ENCODE measurements around the gene DLG2.
"Not testable (repeated sequence)": the region's sequence is repeated elsewhere in the genome, so short reads cannot be mapped to it uniquely, and the experiment has no call there.

The DLG2 gene

GRCh38 chr11:85110246-85110645, 516.9 kb downstream of the DLG2 start:
- DNase-seq (ENCODE audit: low spot score): not testable (repeated sequence)

- DNase-seq (ENCODE audit: low spot score): no peak
Observed at GRCh38 chr11:85109141-85109540, 518.0 kb downstream of the DLG2 start.

GRCh38 chr11:85105868-85106267, 521.3 kb downstream of the DLG2 start:
- no peak for DNase-seq (ENCODE audit: low spot score)

- no peak for DNase-seq (ENCODE audit: low spot score)
Observed at GRCh38 chr11:85099522-85099921, 527.6 kb downstream of the DLG2 start.

GRCh38 chr11:85098996-85099395, 528.1 kb downstream of the DLG2 start:
- no peak for DNase-seq (ENCODE audit: low spot score)

GRCh38 chr11:85096939-85097338, 530.2 kb downstream of the DLG2 start:
- DNase-seq (ENCODE audit: low spot score): no peak

- DNase-seq (ENCODE audit: low spot score): no peak
Observed at GRCh38 chr11:85095239-85095638, 531.9 kb downstream of the DLG2 start.

GRCh38 chr11:85094795-85095194, 532.3 kb downstream of the DLG2 start:
- DNase-seq (ENCODE audit: low spot score): no peak

- DNase-seq (ENCODE audit: low spot score): no peak
Observed at GRCh38 chr11:85089654-85090053, 537.5 kb downstream of the DLG2 start.

GRCh38 chr11:85088286-85088685, 538.9 kb downstream of the DLG2 start:
- DNase-seq (ENCODE audit: low spot score): no peak

- no peak for DNase-seq (ENCODE audit: low spot score)
Observed at GRCh38 chr11:85086504-85087284, 540.5 kb downstream of the DLG2 start.

- no peak for DNase-seq (ENCODE audit: low spot score)
Observed at GRCh38 chr11:85076535-85077330, 550.4 kb downstream of the DLG2 start.

GRCh38 chr11:85062659-85063058, 564.5 kb downstream of the DLG2 start:
- no peak for DNase-seq (ENCODE audit: low spot score)

- DNase-seq (ENCODE audit: low spot score): no peak
Observed at GRCh38 chr11:85052636-85053035, 574.5 kb downstream of the DLG2 start.

- DNase-seq (ENCODE audit: low spot score): no peak
Observed at GRCh38 chr11:85048801-85049200, 578.3 kb downstream of the DLG2 start.

- DNase-seq (ENCODE audit: low spot score): no peak
Observed at GRCh38 chr11:85045716-85046115, 581.4 kb downstream of the DLG2 start.

GRCh38 chr11:85044911-85045310, 582.2 kb downstream of the DLG2 start:
- DNase-seq (ENCODE audit: low spot score): no peak

GRCh38 chr11:85042361-85042760, 584.8 kb downstream of the DLG2 start:
- no peak for DNase-seq (ENCODE audit: low spot score)

GRCh38 chr11:85040166-85040565, 587.0 kb downstream of the DLG2 start:
- DNase-seq (ENCODE audit: low spot score): no peak

- no peak for DNase-seq (ENCODE audit: low spot score)
Observed at GRCh38 chr11:85029964-85030363, 597.2 kb downstream of the DLG2 start.

GRCh38 chr11:85028329-85029101, 598.6 kb downstream of the DLG2 start:
- DNase-seq (ENCODE audit: low spot score): no peak

- DNase-seq (ENCODE audit: low spot score): no peak
Observed at GRCh38 chr11:85027346-85027745, 599.8 kb downstream of the DLG2 start.

GRCh38 chr11:85021058-85021457, 606.1 kb downstream of the DLG2 start:
- no peak for DNase-seq (ENCODE audit: low spot score)

Data from CD4-positive, alpha-beta T cell treated with Interleukin-2 at 100 ng/mL for 4 hours (primary cell).